ENCODE measurements around the gene USP26. TPM values are rescaled to one million over a fixed set of nuclear protein-coding genes. Genes with fewer than 3 reads are reported as not detected.

USP26 gene
- total and polyA plus RNA-seq, 11 donors: not detected

DNA sequence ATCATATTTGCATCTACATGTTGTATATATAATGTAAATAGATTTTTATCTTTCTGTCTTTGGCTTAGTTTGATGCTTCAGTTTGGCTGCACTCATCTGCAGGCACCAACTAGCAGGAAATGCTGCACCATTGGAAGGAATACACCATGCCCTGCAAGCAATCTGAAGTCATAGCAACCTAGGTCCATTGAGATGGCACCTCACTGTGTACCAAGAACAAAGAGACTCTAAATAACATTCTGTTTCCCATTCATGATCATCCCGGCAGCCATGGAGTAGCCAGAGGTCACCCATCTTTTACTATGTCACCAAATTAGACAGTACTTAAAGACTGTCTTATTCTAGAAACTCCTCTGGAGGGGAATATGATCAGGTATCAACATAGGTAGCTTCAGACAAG, 97.7 kb downstream of the USP26 start:
- ATAC-seq: no peak
- H3K4me3 ChIP-seq: no peak overlapping the region
- 76 to 89% (median 84%) methylated on average over 1 of the region's 1 CpG for WGBS, 4 donors
- DNase-seq: no peak
- peaks cover 0 to 24% (median 0%) of the 10 kb centered on the region in 9 donors for H3K27me3 ChIP-seq
- no peaks in the 10 kb centered on the region for H3K4me1 ChIP-seq
- no peak for TF ChIP-seq POLR2A (IDR thresholded peaks at IDR 0.05)
- no peak for TF ChIP-seq CTCF (IDR thresholded peaks at IDR 0.05)
- H3K9me3 ChIP-seq: no peaks in the 10 kb centered on the region
- H3K27ac ChIP-seq: no peak overlapping the region
- intact Hi-C loops (cut with DNase I): no loop called here
- no peaks in the 10 kb centered on the region for H3K36me3 ChIP-seq

- Histone ChIP-seq H3K9me3 (no peaks in the 10 kb centered on the region), H3K4me1 (no peaks in the 10 kb centered on the region), H3K4me3 (no peak overlapping the region), H3K27me3 (peaks cover 0 to 46% (median 0%) of the 10 kb centered on the region in 9 donors), H3K27ac (no peak overlapping the region), H3K36me3 (no peaks in the 10 kb centered on the region)
- intact Hi-C loops (cut with DNase I): no loop called here
- DNase-seq (no peak), ATAC-seq (no peak)
- TF ChIP-seq CTCF (IDR thresholded peaks at IDR 0.05) (no peak), POLR2A (IDR thresholded peaks at IDR 0.05) (no peak)
- 64 to 88% (median 80%) methylated on average over 2 of the region's 2 CpGs for WGBS, 4 donors
Measured at GRCh38 chrX:132990835-132991234, 106.1 kb downstream of the USP26 start.

DNA sequence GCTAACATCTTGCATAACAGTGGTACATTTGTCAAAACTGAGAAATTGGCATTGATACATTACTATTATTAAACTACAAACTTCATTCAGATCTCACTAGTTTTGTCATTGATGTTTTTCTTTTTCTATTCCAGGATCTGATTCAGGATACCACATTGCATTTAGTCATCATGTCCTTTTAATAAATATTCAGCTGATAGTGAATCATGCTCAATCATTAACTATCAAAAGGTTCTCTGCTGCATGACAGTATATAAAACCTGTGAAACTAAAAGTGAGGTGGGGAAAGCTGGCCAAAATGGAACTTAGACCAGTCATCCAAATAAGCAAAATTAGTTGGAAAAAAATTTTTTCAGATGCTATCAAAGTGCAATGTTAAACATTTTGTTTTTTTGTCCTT, 110.4 kb downstream of the USP26 start:
- no peaks in the 10 kb centered on the region for H3K36me3 ChIP-seq
- H3K9me3 ChIP-seq: no peaks in the 10 kb centered on the region
- intact Hi-C loops (cut with DNase I): no loop called here
- no peak overlapping the region for H3K27ac ChIP-seq
- ATAC-seq (no peak), DNase-seq (no peak)
- TF ChIP-seq CTCF (IDR thresholded peaks at IDR 0.05) (no peak), POLR2A (IDR thresholded peaks at IDR 0.05) (no peak)
- H3K4me1 ChIP-seq: no peaks in the 10 kb centered on the region
- no peak overlapping the region for H3K4me3 ChIP-seq
- peaks cover 0 to 38% (median 0%) of the 10 kb centered on the region in 9 donors for H3K27me3 ChIP-seq

- intact Hi-C loops (cut with DNase I): no loop called here
- no peak for DNase-seq
- no peaks in the 10 kb centered on the region for H3K9me3 ChIP-seq
- TF ChIP-seq CTCF (IDR thresholded peaks at IDR 0.05): no peak
- TF ChIP-seq POLR2A (IDR thresholded peaks at IDR 0.05): no peak
- no peak overlapping the region for H3K27ac ChIP-seq
- 64 to 76% (median 71%) methylated on average over 7 of the region's 7 CpGs for WGBS, 4 donors
- ATAC-seq: no peak
- H3K4me1 ChIP-seq: no peaks in the 10 kb centered on the region
- no peaks in the 10 kb centered on the region for H3K36me3 ChIP-seq
- H3K4me3 ChIP-seq: no peak overlapping the region
- H3K27me3 ChIP-seq: peaks cover 0 to 23% (median 0%) of the 10 kb centered on the region in 9 donors
Measured at GRCh38 chrX:132984058-132984650, 112.8 kb downstream of the USP26 start.
